ENCODE data around the gene DOCK6. TPM values are rescaled to one million over a fixed set of nuclear protein-coding genes. Genes with fewer than 3 reads are reported as not detected.

Gene DOCK6
- total RNA-seq, 1 donor from 2014 or later: 43.2 TPM

- intact Hi-C loops (cut with micrococcal nuclease): no loop called here
- peaks cover 4% of the 10 kb centered on the region for H3K4me1 ChIP-seq
- no peaks in the 10 kb centered on the region for H3K36me3 ChIP-seq
- no peak overlapping the region for H3K27ac ChIP-seq (replicated peaks)
- TF ChIP-seq CTCF (IDR thresholded peaks at IDR 0.05; ENCODE audit: borderline replicate concordance): no peak
- no peak for DNase-seq
- no peaks in the 10 kb centered on the region for H3K9me3 ChIP-seq (replicated peaks)
- no peak overlapping the region for H3K4me3 ChIP-seq
- no peaks in the 10 kb centered on the region for H3K27me3 ChIP-seq (ENCODE audit: low read depth)
These were observed 37.9 kb upstream of the DOCK6 start for GRCh38 chr19:11299946-11300810.

- no peaks in the 10 kb centered on the region for H3K36me3 ChIP-seq
- H3K9me3 ChIP-seq (replicated peaks): no peaks in the 10 kb centered on the region
- intact Hi-C loops (cut with micrococcal nuclease): no loop called here
- DNase-seq: no peak
- H3K27ac ChIP-seq (replicated peaks): peak overlapping the region; percentile 60
- H3K4me3 ChIP-seq: no peak overlapping the region
- TF ChIP-seq CTCF (IDR thresholded peaks at IDR 0.05; ENCODE audit: borderline replicate concordance): no peak
- H3K27me3 ChIP-seq (ENCODE audit: low read depth): no peaks in the 10 kb centered on the region
- peaks cover 18% of the 10 kb centered on the region for H3K4me1 ChIP-seq
These were observed 33.9 kb upstream of the DOCK6 start for GRCh38 chr19:11296264-11296663.

GRCh38 chr19:11295665-11296245 is 33.4 kb upstream of the DOCK6 start, which contains the start of gene TSPAN16:
TSPAN16 (plus strand) TSS chr19:11296160; CDS start chr19:11296298, 138 bp downstream.
- no peak for DNase-seq
- intact Hi-C loops (cut with micrococcal nuclease): no loop called here
- no peak for TF ChIP-seq CTCF (IDR thresholded peaks at IDR 0.05; ENCODE audit: borderline replicate concordance)
- Histone ChIP-seq H3K9me3 (replicated peaks) (no peaks in the 10 kb centered on the region), H3K27ac (replicated peaks) (peak within 1 kb of the TSS; percentile 60), H3K36me3 (no peaks in the 10 kb centered on the region), H3K4me1 (peaks cover 18% of the 10 kb centered on the region), H3K27me3 (ENCODE audit: low read depth) (no peaks in the 10 kb centered on the region), H3K4me3 (no peak within 1 kb of the TSS)

- no peak overlapping the region for H3K4me3 ChIP-seq
- peak overlapping the region; percentile 27 for H3K27ac ChIP-seq (replicated peaks)
- H3K27me3 ChIP-seq (ENCODE audit: low read depth): no peaks in the 10 kb centered on the region
- peaks cover 18% of the 10 kb centered on the region for H3K4me1 ChIP-seq
- no peaks in the 10 kb centered on the region for H3K9me3 ChIP-seq (replicated peaks)
- no peak for TF ChIP-seq CTCF (IDR thresholded peaks at IDR 0.05; ENCODE audit: borderline replicate concordance)
- no peaks in the 10 kb centered on the region for H3K36me3 ChIP-seq
- intact Hi-C loops (cut with micrococcal nuclease): no loop called here
- no peak for DNase-seq
These were observed 32.9 kb upstream of the DOCK6 start for GRCh38 chr19:11295180-11295579.

- TF ChIP-seq CTCF (IDR thresholded peaks at IDR 0.05; ENCODE audit: borderline replicate concordance): peak; percentile 97
- Histone ChIP-seq H3K4me3 (peak overlapping the region; percentile 46), H3K36me3 (no peaks in the 10 kb centered on the region), H3K27ac (replicated peaks) (peak overlapping the region; percentile 81), H3K4me1 (peaks cover 18% of the 10 kb centered on the region), H3K27me3 (ENCODE audit: low read depth) (no peaks in the 10 kb centered on the region), H3K9me3 (replicated peaks) (no peaks in the 10 kb centered on the region)
- peak; percentile 97 for DNase-seq
- intact Hi-C loops (cut with micrococcal nuclease): no loop called here
These were observed 31.4 kb upstream of the DOCK6 start for GRCh38 chr19:11293433-11294389.

Measured in left ventricle myocardium inferior (tissue), 1 donor.